A673 (cell line): ENCODE results near the gene PPARA.

ENCODE experiments used
- CTCF ChIP-seq: fragments of 300-800, 200-600 bp; sonication (generic); conservative IDR thresholded peaks from 2 replicates; pipeline ENCODE4 v1.5.1; 2017; ENCODE audit warnings: low read depth, mild to moderate bottlenecking, antibody characterized with exemption, low read length, moderate library complexity, mixed read lengths
- EZH2 ChIP-seq: fragments of 200-600 bp; sonication (generic); IDR thresholded peaks from 2 replicates; pipeline ENCODE4 v1.6.1; 2017; ENCODE audit warnings: borderline replicate concordance, low read depth, mild to moderate bottlenecking, mixed read lengths, antibody characterized with exemption, low read length; ENCODE audit not compliant: poor library complexity, severe bottlenecking

- TF ChIP-seq CTCF (no peak), EZH2 (no peak)
Measured at GRCh38 chr22:46107753-46108563, 42.4 kb upstream of the PPARA start.
